MM.1S (cell line): Measurements from ENCODE around the gene PTGES.

Source experiments
- CTCF ChIP-seq: fragments of 300-600 bp; sonication (generic); IDR thresholded peaks from 2 replicates; pipeline ENCODE4 v1.5.1; 2016; ENCODE audit warnings: antibody characterized with exemption, low read length, mixed read lengths
- EZH2 ChIP-seq: fragments of 300-600 bp; sonication (generic); optimal IDR thresholded peaks from 2 replicates; pipeline ENCODE3; 2017; ENCODE audit warnings: low read depth, mild to moderate bottlenecking, antibody characterized with exemption, low read length, mixed read lengths
- EZH2phosphoT487 ChIP-seq: fragments of 300-600 bp; sonication (generic); IDR thresholded peaks from 2 replicates; pipeline ENCODE4 v1.6.1; 2018; ENCODE audit warnings: antibody characterized with exemption, low read length

GRCh38 chr9:129794549-129794948 is 41.7 kb upstream of the PTGES start:
- TF ChIP-seq EZH2 = no peak
- TF ChIP-seq CTCF = no peak
- no peak for TF ChIP-seq EZH2phosphoT487
